Mammary microvascular endothelial cell (primary cell): ENCODE data around the gene TMEM254. TPM values are rescaled to one million over a fixed set of nuclear protein-coding genes. Genes with fewer than 3 reads are reported as not detected.

Source experiments
- total RNA-seq: library from RNA; depleted of rRNA; stranded (reverse); fragments of >200 nt; gene quantifications from 2 replicates; pipeline ENCODE4 v1.2.3, GENCODE V29; 2015

Gene TMEM254, protein sequence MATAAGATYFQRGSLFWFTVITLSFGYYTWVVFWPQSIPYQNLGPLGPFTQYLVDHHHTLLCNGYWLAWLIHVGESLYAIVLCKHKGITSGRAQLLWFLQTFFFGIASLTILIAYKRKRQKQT
- 7.1 and 13.0 TPM in 2 replicates for total RNA-seq

GRCh38 chr10:80078448-80079311, at the start of gene TMEM254:
Gene TMEM254 (plus strand): TSS chr10:80078665. CDS start chr10:80078700, 35 bp downstream.

DNA sequence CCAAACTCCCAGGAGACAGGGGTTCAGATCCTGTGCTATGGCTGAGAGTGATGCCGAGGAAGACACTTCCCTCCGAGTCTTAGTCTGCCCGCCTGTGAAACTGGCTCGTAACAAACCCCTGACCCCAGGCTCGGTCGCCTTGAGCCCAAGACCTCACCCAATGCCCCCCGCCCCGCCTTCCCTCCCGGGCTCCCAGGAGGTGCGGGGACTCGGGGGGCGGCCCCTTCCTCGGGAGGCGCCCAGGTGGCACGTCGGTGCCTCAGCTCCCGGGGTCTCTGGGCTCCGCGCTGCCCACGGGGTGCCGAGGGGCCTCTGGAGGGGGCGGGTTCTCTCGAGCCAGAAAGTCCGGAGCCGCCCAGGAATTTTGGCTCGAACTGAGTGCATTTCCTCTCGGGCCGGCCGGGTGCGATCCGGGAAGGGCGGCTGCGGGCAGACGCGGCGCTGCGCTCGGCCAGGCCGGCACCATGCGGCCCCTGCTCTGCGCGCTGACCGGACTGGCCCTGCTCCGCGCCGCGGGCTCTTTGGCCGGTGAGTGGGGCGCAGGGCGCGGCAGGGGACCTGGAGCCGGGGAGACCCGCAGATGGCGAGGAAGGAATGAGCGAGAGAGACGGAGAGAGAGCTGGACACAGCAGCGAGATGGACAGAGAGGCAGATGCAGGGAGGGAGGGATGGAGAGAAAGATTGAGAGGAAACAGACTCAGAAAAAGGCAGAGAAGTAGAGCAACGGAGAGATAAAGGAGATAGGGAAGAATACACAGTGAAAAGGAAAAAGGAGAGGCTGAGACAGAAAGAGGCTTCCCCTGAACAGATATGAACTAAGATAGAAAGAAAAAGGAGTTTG, 54.1 kb downstream of the TMEM254 start, which contains the start of gene PLAC9:
Gene PLAC9 (plus strand): TSS at position 432 of the 841 bp plus-strand sequence. CDS start 33 bp downstream, at position 465.

Other genes starting within 250 kb of the TMEM254 start
- not detected in 2 replicates for gene SFTPD, start 129.6 kb upstream of the TMEM254 start, total RNA-seq
- 0.59 and 1.7 TPM in 2 replicates for gene PLAC9, start 54.1 kb downstream of the TMEM254 start, total RNA-seq
- 128 and 135 TPM in 2 replicates for gene ANXA11, start 126.9 kb downstream of the TMEM254 start, total RNA-seq
- gene MAT1A, start 211.0 kb downstream of the TMEM254 start, total RNA-seq: not detected in 2 replicates